Astrocyte (in vitro differentiated cells and primary cell): ENCODE results near the gene AARS1. TPM values are rescaled to one million over a fixed set of nuclear protein-coding genes. Genes with fewer than 3 reads are reported as not detected.

Experiments used
- DNase-seq: peaks from one replicate; pipeline ENCODE4 v3.0.0-alpha.2; 2010; ENCODE audit warnings: low read depth
- FAIRE-seq: peaks from 2 replicates; lab custom pipeline; 2011; peaks lifted over from hg19 to GRCh38; lab: Jason Lieb, UNC
- H2AFZ ChIP-seq: 2 replicates; pipeline ENCODE4 v1.6.0; 2012; ENCODE audit warnings: low read depth, low read length, inconsistent platforms
- H3K27ac ChIP-seq: 2 replicates; pipeline ENCODE4 v1.5.1; 2011; ENCODE audit warnings: low read depth, low read length, inconsistent platforms
- H3K27me3 ChIP-seq: 2 replicates; pipeline ENCODE4 v1.6.0; 2011; ENCODE audit warnings: low read length, inconsistent platforms; ENCODE audit not compliant: insufficient read depth
- H3K36me3 ChIP-seq: 2 replicates; pipeline ENCODE4 v1.5.1; 2011; ENCODE audit warnings: low read length, inconsistent platforms; ENCODE audit not compliant: insufficient read depth
- H3K4me1 ChIP-seq: 2 replicates; pipeline ENCODE4 v1.5.1; 2011; ENCODE audit warnings: low read length, inconsistent platforms; ENCODE audit not compliant: insufficient read depth
- H3K4me2 ChIP-seq: 2 replicates; pipeline ENCODE4 v1.6.0; 2012; ENCODE audit warnings: low read length, inconsistent platforms
- H3K4me3 ChIP-seq: 2 replicates; pipeline ENCODE4 v1.5.1; 2011; ENCODE audit warnings: low read depth, mild to moderate bottlenecking, low read length, inconsistent platforms; ENCODE audit not compliant: insufficient read depth
- H3K79me2 ChIP-seq: 2 replicates; pipeline ENCODE4 v1.6.0; 2012; ENCODE audit warnings: mild to moderate bottlenecking, low read length, inconsistent platforms; ENCODE audit not compliant: insufficient read depth
- H3K9ac ChIP-seq: 2 replicates; pipeline ENCODE4 v1.6.0; 2012; ENCODE audit warnings: mild to moderate bottlenecking, low read length, inconsistent platforms
- H3K9me3 ChIP-seq: 2 replicates; pipeline ENCODE4 v1.5.1; 2012; ENCODE audit warnings: low read depth, mild to moderate bottlenecking, low read length, inconsistent platforms; ENCODE audit not compliant: insufficient read depth
- H4K20me1 ChIP-seq: 2 replicates; pipeline ENCODE4 v1.6.0; 2012; ENCODE audit warnings: low read length, inconsistent platforms; ENCODE audit not compliant: insufficient read depth
- H3K27ac Mint-ChIP-seq: one replicate; pipeline ENCODE4 v1.8.0; 2021; ENCODE audit warnings: mild to moderate bottlenecking, mixed read lengths; ENCODE audit not compliant: unreplicated experiment
- H3K27me3 Mint-ChIP-seq: one replicate; pipeline ENCODE4 v1.8.0; 2021; ENCODE audit warnings: low read depth, mixed read lengths; ENCODE audit not compliant: unreplicated experiment
- H3K36me3 Mint-ChIP-seq: one replicate; pipeline ENCODE4 v1.8.0; 2021; ENCODE audit warnings: low read depth, mixed read lengths; ENCODE audit not compliant: unreplicated experiment
- H3K4me1 Mint-ChIP-seq: one replicate; pipeline ENCODE4 v1.8.0; 2021; ENCODE audit warnings: low read depth, mixed read lengths; ENCODE audit not compliant: unreplicated experiment
- H3K4me3 Mint-ChIP-seq: one replicate; pipeline ENCODE4 v1.8.0; 2021; ENCODE audit warnings: mild to moderate bottlenecking, moderate library complexity, mixed read lengths; ENCODE audit not compliant: unreplicated experiment
- H3K9me3 Mint-ChIP-seq: one replicate; pipeline ENCODE4 v1.8.0; 2021; ENCODE audit warnings: mild to moderate bottlenecking, mixed read lengths; ENCODE audit not compliant: unreplicated experiment
- CTCF ChIP-seq: IDR thresholded peaks from 2 replicates; pipeline ENCODE4 v1.5.1; 2011; ENCODE audit warnings: low read depth, mild to moderate bottlenecking, inconsistent platforms, low read length, moderate library complexity; ENCODE audit not compliant: insufficient read depth
- EZH2 ChIP-seq: IDR thresholded peaks from 2 replicates; pipeline ENCODE4 v1.6.1; 2012; ENCODE audit warnings: mild to moderate bottlenecking, low read length, inconsistent platforms; ENCODE audit not compliant: insufficient read depth
- total RNA-seq: library from RNA; stranded (reverse); gene quantifications from 2 replicates; pipeline ENCODE4 v1.2.1, GENCODE V29; 2021

AARS1 gene
- total RNA-seq, 1 donor from 2014 or later, result 157 TPM

GRCh38 chr16:70276392-70276791 lies 12.9 kb downstream of the AARS1 start:
- no peak for DNase-seq
- no peak overlapping the region for H3K4me3 Mint-ChIP-seq
- no peak overlapping the region for H3K27ac Mint-ChIP-seq

GRCh38 chr16:70271696-70272095 lies 17.6 kb downstream of the AARS1 start:
- H3K79me2 ChIP-seq, result peaks cover 3% of the 10 kb centered on the region
- no peaks in the 10 kb centered on the region for H3K9me3 Mint-ChIP-seq
- peaks cover 46% of the 10 kb centered on the region for H4K20me1 ChIP-seq
- TF ChIP-seq EZH2 (no peak), CTCF (no peak)
- peaks cover 47% of the 10 kb centered on the region for H3K36me3 ChIP-seq
- no peak for DNase-seq
- H3K36me3 Mint-ChIP-seq, result peaks cover 27% of the 10 kb centered on the region
- no peak overlapping the region for H3K4me2 ChIP-seq
- H3K27ac ChIP-seq, result no peak overlapping the region
- no peaks in the 10 kb centered on the region for H3K4me1 ChIP-seq
- H3K27me3 Mint-ChIP-seq, result no peaks in the 10 kb centered on the region
- FAIRE-seq, result no peak
- H3K27me3 ChIP-seq, result no peaks in the 10 kb centered on the region
- H3K4me3 Mint-ChIP-seq, result no peak overlapping the region
- no peak overlapping the region for H2AFZ ChIP-seq
- no peaks in the 10 kb centered on the region for H3K4me1 Mint-ChIP-seq
- H3K9me3 ChIP-seq, result no peaks in the 10 kb centered on the region
- H3K9ac ChIP-seq, result no peak overlapping the region
- H3K27ac Mint-ChIP-seq, result no peak overlapping the region
- H3K4me3 ChIP-seq, result no peak overlapping the region

More at GRCh38 chr16:70276392-70276791, 12.9 kb downstream of the AARS1 start:
- H3K9ac ChIP-seq, result no peak overlapping the region
- peaks cover 25% of the 10 kb centered on the region for H3K79me2 ChIP-seq
- H3K36me3 Mint-ChIP-seq, result peaks cover 28% of the 10 kb centered on the region
- no peak overlapping the region for H3K4me3 ChIP-seq
- no peaks in the 10 kb centered on the region for H3K9me3 ChIP-seq
- H3K36me3 ChIP-seq, result peaks cover 49% of the 10 kb centered on the region
- no peaks in the 10 kb centered on the region for H3K27me3 ChIP-seq
- no peaks in the 10 kb centered on the region for H3K27me3 Mint-ChIP-seq
- no peaks in the 10 kb centered on the region for H3K9me3 Mint-ChIP-seq
- peaks cover 3% of the 10 kb centered on the region for H3K4me1 Mint-ChIP-seq
- no peak overlapping the region for H2AFZ ChIP-seq
- H3K4me1 ChIP-seq, result no peaks in the 10 kb centered on the region
- H4K20me1 ChIP-seq, result peaks cover 41% of the 10 kb centered on the region
- no peak for FAIRE-seq
- no peak overlapping the region for H3K4me2 ChIP-seq
- H3K27ac ChIP-seq, result no peak overlapping the region
- TF ChIP-seq CTCF (no peak), EZH2 (no peak)

GRCh38 chr16:70270176-70270575 lies 19.1 kb downstream of the AARS1 start:
- no peak overlapping the region for H3K9ac ChIP-seq
- peaks cover 26% of the 10 kb centered on the region for H3K36me3 Mint-ChIP-seq
- H3K27ac Mint-ChIP-seq, result no peak overlapping the region
- no peaks in the 10 kb centered on the region for H3K27me3 Mint-ChIP-seq
- H3K9me3 ChIP-seq, result no peaks in the 10 kb centered on the region
- H4K20me1 ChIP-seq, result peaks cover 47% of the 10 kb centered on the region
- H3K4me1 Mint-ChIP-seq, result no peaks in the 10 kb centered on the region
- H3K79me2 ChIP-seq, result peaks cover 3% of the 10 kb centered on the region
- no peak overlapping the region for H3K4me3 Mint-ChIP-seq
- DNase-seq (no peak), FAIRE-seq (no peak)
- H3K4me2 ChIP-seq, result no peak overlapping the region
- H3K4me3 ChIP-seq, result no peak overlapping the region
- H2AFZ ChIP-seq, result no peak overlapping the region
- no peaks in the 10 kb centered on the region for H3K4me1 ChIP-seq
- TF ChIP-seq CTCF, result no peak
- TF ChIP-seq EZH2, result no peak
- no peaks in the 10 kb centered on the region for H3K9me3 Mint-ChIP-seq
- H3K27ac ChIP-seq, result no peak overlapping the region
- no peaks in the 10 kb centered on the region for H3K27me3 ChIP-seq
- H3K36me3 ChIP-seq, result peaks cover 48% of the 10 kb centered on the region
